Upper lobe of left lung (tissue), 4 donors: Measurements from ENCODE around the gene COX18.

Experiments used
- EP300 ChIP-seq, 4 donors: sonication (generic); formaldehyde crosslinking; IDR thresholded peaks; one replicate each; pipeline ENCODE4 v1.5.1; 2017; ENCODE audit warnings: antibody characterized with exemption in 4 of 4, control low read depth in 2 of 4
- POLR2A ChIP-seq, 4 donors: fragments of 450-650 bp; IDR thresholded peaks; one replicate each; pipeline ENCODE4 v1.5.1; 2016 to 2017; ENCODE audit warnings: antibody characterized with exemption in 4 of 4, mild to moderate bottlenecking in 2 of 4
- POLR2AphosphoS5 ChIP-seq, 2 donors: sonication (generic); formaldehyde crosslinking; IDR thresholded peaks; one replicate each; pipeline ENCODE4 v1.5.1; 2017; ENCODE audit warnings: antibody characterized with exemption in 2 of 2
- TF ChIP-seq, protein P1 (sequence below), 6 experiments: fragments of 450-650 bp in 4 of 6; fragments of 200-600 bp in 2 of 6; sonication (generic) in 2 of 6; IDR thresholded peaks; one replicate each; pipeline ENCODE4 v1.5.1; 2016 to 2019; ENCODE audit warnings: antibody characterized with exemption in 6 of 6

- TF ChIP-seq POLR2A (IDR thresholded peaks at IDR 0.05) = no peak
- no peak for TF ChIP-seq POLR2AphosphoS5 (IDR thresholded peaks at IDR 0.05)
- TF ChIP-seq, protein P1, sequence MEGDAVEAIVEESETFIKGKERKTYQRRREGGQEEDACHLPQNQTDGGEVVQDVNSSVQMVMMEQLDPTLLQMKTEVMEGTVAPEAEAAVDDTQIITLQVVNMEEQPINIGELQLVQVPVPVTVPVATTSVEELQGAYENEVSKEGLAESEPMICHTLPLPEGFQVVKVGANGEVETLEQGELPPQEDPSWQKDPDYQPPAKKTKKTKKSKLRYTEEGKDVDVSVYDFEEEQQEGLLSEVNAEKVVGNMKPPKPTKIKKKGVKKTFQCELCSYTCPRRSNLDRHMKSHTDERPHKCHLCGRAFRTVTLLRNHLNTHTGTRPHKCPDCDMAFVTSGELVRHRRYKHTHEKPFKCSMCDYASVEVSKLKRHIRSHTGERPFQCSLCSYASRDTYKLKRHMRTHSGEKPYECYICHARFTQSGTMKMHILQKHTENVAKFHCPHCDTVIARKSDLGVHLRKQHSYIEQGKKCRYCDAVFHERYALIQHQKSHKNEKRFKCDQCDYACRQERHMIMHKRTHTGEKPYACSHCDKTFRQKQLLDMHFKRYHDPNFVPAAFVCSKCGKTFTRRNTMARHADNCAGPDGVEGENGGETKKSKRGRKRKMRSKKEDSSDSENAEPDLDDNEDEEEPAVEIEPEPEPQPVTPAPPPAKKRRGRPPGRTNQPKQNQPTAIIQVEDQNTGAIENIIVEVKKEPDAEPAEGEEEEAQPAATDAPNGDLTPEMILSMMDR (IDR thresholded peaks at IDR 0.05) = no peak
- no peak for TF ChIP-seq EP300 (IDR thresholded peaks at IDR 0.05)
These were observed 34.6 kb downstream of the COX18 start for GRCh38 chr4:73034896-73035295.
